ENCODE measurements around the gene ITGA2B. TPM values are rescaled to one million over a fixed set of nuclear protein-coding genes. Genes with fewer than 3 reads are reported as not detected.

Gene ITGA2B
- total and polyA plus RNA-seq, 2 of the 8 experiments (the other 6 are each of a cell fraction or from before 2014, with no cell fraction given): 6.9 to 12.3 TPM

GRCh38 chr17:44354582-44355561 lies 34.6 kb downstream of the ITGA2B start (continued):
- TF ChIP-seq CHD7 (IDR thresholded peaks at IDR 0.05; ENCODE audit: insufficient replicate concordance, low read length) (no peak), MAFK (IDR thresholded peaks at IDR 0.05; ENCODE audit: low read depth, low read length) (no peak), BCL11A (IDR thresholded peaks at IDR 0.05; ENCODE audit: low read depth in 2 of 2, low read length in 2 of 2) (no peak), KDM4A (IDR thresholded peaks at IDR 0.05; ENCODE audit: low read depth, low read length, severe bottlenecking) (peak; percentile 74), ZNF274 (IDR thresholded peaks at IDR 0.05; ENCODE audit: borderline replicate concordance, extremely low read depth, low read length) (no peak), CBX5 (IDR thresholded peaks at IDR 0.05; ENCODE audit: low read depth, low read length) (no peak), MAX (IDR thresholded peaks at IDR 0.05) (no peak)
